ENCODE results near the gene INO80B.

- TF ChIP-seq POLR2AphosphoS5 (IDR thresholded peaks at IDR 0.05; ENCODE audit: low read depth, low read length), result no peak
- no peak for TF ChIP-seq TAF1 (IDR thresholded peaks at IDR 0.05; ENCODE audit: borderline replicate concordance, insufficient read depth, low read length)
- TF ChIP-seq REST (IDR thresholded peaks at IDR 0.05; ENCODE audit: insufficient read depth in 1 of 2, low read depth in 2 of 2, low read length in 2 of 2), result no peak
- TF ChIP-seq SIN3A (IDR thresholded peaks at IDR 0.05; ENCODE audit: borderline replicate concordance, insufficient read depth, low read length), result no peak
- TF ChIP-seq FOXP2 (optimal IDR thresholded peaks at IDR 0.05; ENCODE audit: borderline replicate concordance, extremely low read depth, extremely low read length, insufficient read depth), result no peak
These were observed 37.0 kb downstream of the INO80B start for GRCh38 chr2:74491648-74492544.

Data from PFSK-1 (cell line).